ENCODE data around the gene JARID2.
"Not testable (repeated sequence)": the region's sequence is repeated elsewhere in the genome, so short reads cannot be mapped to it uniquely, and the experiment has no call there.

JARID2 gene

DNA sequence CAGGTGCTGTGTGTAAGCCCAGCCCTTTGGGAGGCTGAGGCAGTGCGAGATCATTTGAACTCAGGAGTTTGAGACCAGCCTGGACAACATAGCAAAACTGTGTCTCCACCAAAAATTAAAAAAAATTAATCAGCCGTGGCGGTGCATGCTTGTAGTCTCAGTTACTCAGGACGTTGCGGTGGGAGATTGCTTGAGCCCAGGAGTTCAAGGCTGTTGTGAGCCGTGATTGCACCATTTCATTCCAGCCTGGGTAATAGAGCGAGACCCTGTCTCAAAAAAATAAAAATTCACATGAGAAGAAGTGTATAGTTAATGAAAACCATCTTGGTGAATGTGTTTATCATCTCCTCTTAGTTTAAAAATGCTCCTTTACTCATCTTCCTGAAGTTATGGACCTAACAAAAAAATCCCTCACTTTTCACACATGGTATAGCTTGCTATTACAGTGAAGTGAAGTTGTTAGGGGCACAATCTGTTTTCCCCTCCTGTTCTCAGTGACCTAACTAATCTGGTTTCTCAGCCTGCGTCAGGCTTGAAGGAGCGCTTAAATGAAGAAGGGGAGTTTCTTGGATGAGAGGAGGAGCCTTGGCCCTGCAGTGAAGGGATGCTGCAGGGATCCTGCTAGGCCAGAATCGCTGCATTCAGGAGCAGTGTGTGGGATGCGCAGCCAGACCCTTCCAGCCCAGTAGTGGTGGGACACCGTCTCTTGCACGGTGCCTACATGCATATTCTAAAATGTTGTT, 45.3 kb downstream of the JARID2 start:
- no peak for DNase-seq

DNA sequence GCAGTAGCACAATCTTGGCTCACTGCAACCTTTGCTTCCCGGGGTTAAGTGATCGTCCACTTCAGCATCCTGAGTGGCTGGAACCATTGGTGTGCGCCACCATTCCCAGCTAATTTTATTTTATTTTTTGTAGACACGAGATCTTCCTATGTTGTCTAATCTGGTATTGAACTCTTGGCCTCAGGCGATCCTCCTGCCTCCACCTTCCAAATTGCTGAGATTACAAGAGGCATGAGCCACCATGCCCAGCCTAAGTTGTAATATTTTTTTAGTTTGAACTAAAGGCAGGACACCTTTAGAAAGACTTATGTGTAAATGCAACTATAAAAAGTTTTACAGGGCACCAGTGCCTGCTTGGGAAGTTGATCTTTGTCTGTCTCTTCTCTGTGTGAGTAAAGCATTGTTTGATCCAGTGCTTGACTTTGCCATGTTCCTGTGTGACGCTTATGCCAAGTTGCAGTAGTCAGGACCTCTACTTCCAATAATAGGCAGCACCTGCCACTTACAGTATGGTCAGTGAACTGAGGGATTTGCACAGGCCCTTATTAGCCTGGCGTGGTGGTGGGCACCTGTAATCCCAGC, 46.9 kb downstream of the JARID2 start:
- DNase-seq: no peak

DNA sequence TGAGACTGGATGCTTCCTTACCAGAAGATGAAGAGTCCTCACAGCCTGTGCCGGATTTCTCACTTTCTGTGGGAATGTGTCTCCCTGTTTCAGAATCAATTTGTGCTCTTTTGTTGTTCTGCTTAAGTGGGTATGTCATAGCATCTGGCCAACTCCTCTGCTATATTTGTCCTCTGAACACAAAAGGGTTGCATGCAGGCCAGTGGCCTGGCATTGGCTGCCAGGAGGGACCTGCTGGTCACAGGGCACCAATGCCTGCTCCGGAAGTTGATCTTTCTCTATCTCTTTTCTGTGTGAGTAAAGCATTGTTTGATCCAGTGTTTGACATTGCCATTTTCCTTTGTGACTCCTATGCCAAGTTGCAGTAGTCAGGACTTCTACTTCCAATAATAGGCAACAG, 47.8 kb downstream of the JARID2 start:
- DNase-seq: no peak

DNA sequence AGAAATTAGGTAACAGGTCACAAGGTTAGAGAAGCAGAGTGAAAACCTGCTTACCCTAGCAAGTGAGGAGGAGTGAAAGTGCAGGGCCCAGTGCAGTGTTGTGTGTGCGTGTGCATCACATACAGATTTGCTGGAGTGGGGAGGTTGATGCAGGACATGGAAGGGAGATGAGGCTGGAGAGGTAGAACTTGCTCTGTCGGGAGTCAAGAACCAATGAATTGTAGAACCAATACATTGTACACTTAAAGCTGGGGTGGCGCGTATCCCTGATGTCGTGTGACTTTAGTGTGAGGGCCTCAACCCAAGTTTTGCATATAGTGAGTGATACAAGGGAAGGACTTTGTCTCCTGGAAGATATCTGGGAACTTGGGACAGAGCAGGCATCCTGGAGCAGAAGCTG, 48.6 kb downstream of the JARID2 start:
- DNase-seq: no peak

DNA sequence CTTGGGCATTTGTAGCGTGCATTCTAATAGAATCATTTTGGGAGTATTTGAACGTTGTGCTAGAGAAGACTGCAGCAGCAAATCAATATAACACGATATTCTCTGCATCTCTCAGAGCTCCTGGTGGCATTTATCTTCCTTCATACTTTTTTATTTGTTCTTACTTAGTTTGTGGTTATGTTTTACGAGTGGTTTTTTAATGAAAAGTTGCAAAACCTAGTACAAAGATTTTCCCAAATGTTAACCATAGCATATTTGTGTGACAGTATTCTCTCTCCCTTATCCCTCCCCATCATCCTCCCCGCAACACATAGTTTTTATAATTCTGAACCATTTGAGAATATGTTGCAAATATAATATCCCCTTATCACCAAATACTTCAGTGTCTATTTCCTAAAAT, 50.4 kb downstream of the JARID2 start:
- no peak for DNase-seq

GRCh38 chr6:15296735-15297134, 50.9 kb downstream of the JARID2 start:
- peak; percentile 21 for DNase-seq

DNA sequence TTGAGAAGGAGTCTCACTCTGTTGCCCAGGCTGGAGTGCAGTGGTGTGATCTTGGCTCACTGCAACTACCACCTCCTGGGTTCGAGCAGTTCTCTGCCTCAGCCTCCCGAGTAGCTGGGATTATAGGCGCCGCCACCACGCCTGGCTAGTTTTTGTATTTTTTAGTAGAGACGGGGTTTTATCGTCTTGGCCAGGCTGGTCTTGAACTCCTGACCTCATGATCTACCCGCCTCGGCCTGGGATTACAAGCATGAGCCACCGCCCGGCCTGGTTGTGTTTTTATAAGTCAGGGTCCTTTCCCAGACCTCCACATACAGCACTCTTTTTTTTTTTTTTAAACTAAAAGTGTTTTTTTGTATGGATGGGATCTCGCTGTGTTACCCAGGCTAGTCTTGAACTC, 51.3 kb downstream of the JARID2 start:
- DNase-seq: not testable (repeated sequence)

DNA sequence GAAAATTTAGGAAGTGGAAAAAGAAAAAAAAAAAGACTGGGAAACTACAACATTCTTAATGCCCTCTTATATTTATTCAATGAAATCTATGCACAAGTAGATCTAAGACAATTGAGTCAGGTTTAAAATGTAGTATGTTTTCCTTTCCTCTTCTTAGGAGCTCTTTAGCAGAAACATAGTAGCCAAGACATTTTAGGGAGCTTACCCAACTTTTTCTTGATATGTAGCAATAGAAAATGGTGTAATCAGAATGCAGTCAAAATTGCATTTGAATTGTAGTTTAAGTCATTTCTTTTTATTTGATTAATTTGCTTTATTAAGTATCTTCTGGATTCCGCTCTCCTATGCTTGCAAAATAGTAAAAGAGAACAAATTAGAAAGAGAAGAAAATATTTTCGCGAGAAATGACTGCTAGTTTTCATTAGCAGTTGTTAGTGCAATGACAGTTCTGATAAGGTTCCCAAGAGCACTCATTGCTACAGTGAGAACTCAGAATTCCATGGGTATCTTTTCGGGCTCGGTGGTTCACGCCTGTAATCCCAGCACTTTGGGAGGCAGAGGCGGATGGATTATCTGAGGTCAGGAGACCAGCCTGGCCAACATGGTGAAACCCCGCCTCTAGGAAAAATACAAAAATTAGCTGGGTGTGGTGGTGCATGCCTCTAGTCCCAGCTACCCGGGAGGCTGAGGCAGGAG, 52.2 kb downstream of the JARID2 start:
- no peak for DNase-seq

- peak; percentile 47 for DNase-seq
Measured at GRCh38 chr6:15299430-15300131, 53.7 kb downstream of the JARID2 start.

- no peak for DNase-seq
Measured at GRCh38 chr6:15301179-15302006, 55.5 kb downstream of the JARID2 start.

- DNase-seq: no peak
Measured at GRCh38 chr6:15303162-15303919, 57.5 kb downstream of the JARID2 start.

DNA sequence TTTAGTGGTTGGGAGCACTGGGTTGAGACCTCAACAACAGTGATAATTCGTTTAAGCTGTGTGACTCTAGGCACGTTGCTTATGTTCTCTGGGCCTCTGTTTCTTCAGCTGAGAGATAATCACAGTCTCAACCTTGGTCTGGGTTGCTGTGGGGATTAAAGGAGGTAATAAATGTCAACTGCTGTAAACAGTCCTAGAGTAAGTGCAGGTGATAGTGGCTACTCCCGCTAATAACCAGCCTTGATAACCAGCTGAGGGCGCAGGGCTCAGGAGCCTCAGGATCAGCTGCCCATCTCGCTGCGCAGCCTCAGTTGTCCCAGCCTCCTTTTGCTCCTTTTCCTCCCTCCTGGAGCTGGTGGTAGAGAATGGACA, 58.0 kb downstream of the JARID2 start:
- DNase-seq: no peak

DNA sequence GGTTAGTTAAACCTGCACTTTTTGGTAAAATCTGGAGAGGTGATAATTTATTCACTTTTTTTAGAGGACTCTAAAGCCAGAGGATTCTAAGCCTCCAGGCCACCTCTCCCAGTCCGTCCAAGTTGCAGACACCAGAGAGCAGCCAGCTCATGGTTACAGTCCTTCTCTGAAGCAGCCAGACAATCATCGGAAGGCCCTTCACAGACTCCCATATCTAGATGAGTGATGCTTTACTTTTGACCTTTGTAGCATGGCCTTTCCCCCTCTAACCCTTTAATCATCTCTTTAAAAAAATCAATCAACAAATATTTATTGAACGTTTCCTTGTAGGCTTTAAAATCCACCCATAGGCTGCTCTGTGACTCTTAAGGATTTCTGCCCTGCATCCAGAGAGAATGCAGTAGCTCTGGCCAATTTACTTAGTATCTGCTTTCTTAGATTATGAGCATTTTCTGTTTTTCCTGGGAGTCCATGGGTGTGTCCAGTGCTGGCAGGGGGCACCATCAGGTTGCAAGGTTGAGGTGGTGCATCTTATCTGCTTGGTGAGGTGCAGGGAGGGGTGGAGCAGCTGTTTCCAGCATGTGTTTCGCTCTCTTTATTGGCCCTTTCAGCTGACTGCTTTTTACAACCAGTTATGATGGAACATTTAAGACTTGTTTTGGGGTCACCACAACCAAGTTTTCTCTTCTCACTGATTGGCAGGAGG, 58.6 kb downstream of the JARID2 start:
- no peak for DNase-seq

DNA sequence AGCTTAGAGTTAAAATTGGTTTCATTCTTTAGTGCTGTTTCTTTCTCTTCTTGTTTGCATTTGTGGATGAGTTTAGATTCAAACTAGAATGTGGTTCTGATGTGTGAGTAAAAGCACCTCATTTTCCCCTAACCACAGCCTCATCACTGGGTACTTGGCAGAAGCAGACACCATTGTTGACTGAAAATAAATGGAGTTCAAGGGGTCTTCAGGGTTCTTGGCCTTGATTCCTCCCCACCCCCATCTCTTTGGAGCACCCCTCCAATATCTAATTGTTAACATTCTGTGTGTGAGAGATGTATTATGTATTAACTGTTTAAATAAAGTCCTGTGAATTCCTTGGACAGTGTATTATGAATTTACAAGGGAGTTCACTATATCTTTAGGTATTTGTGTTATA, 59.6 kb downstream of the JARID2 start:
- DNase-seq: no peak

DNA sequence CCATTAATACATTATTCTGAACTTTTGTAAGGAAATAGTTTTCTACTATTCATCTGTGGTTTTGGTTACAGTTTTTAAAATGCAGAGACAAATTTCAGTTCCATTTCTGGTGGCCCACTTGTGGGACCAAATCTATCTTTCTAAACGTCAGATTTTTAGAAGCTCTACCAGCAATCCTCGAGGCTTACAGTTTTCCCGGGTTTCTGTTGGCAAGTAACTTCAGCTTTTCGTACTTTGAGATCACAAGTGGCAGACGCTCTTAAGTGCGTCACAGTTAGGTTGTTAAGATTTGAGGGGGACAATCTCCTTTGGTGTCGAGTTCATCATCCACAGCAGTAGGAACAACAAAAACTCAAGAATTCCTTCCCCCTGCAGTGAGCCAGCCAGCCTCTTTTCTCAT, 60.0 kb downstream of the JARID2 start:
- no peak for DNase-seq

DNA sequence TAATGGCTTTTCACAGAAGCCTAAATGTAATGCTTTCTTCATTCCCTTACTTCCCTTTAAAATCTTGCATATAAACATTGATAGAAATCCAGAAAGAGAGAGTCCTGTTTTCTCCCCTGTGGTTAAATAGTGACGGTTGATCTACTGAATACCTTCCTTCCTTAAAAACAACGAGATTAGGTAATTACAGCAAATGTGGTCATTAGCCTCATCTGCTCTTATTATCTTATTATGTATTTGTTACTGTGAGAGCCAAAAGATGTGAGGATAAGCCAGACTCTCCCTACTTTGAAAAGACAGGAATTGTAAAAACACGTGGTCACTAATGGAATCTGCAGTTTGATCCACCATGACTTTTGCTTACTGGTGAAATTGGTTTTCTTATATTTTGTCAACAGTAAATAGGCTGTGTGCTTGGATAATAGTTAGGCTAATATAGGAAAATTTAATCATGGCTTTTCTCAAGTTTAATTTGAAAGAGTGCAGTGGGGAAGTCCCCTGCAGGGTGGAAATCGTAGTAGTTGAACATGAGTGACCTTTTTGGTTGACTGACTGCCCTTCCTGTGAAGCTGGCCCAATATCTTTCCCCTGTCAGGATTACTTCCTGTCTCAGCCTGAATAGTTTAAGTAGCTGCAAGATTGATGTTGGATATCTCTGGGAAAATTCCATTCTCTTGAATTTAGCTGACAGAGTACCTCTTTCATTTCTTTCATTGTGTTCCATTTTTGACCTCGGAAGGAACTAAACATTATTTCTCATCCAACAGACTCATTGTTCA, 62.8 kb downstream of the JARID2 start:
- no peak for DNase-seq

DNA sequence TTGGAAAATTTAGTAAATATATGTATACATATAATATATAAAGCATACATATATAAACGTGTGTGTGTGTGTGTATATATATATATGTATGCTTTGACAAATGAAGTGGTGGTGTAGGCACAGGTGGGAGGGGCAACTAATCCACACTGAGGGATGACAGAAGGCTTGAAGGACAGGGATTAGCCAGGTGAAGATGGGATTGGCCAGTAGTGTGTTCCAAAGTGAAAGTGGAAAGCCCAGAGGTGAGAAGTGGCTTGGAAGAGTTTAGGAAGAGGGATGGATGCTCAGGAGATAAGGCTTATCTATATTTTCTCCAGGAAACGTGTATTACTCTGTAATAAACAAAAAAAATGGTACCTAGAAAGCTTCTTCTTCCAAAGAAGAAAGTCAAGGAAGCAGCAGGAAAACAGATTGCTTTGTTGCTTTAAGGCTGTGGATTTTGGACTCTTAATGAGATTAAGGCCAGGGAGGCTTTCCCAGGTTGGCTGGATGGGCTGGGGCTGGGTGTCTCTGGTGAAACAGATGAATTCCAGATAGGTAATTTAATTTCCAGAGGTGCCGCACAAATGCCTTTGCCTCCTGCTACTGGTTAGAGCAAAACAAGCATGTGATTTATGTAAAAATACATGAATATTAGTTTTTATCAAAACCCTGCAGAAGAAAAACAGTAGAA, 63.9 kb downstream of the JARID2 start:
- DNase-seq: no peak

DNA sequence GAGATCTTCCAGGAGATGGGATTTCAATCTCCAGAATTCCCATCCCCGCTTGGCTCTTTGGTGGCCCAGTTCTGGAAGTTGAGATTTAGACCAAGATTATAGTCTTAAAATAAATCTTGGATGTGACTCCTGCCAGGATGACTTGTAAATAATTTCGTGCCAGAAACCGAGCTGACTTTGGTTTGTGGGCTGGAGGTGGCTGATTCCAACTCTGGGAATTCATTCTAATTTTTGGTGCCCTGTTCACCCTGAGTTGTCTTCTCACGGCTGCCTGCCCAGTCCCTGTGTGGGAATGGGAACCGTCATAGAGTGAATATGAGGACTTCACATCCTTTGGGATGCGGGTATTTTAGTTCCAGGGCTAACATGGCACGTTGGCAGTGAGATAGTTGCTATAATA, 64.8 kb downstream of the JARID2 start:
- no peak for DNase-seq

DNA sequence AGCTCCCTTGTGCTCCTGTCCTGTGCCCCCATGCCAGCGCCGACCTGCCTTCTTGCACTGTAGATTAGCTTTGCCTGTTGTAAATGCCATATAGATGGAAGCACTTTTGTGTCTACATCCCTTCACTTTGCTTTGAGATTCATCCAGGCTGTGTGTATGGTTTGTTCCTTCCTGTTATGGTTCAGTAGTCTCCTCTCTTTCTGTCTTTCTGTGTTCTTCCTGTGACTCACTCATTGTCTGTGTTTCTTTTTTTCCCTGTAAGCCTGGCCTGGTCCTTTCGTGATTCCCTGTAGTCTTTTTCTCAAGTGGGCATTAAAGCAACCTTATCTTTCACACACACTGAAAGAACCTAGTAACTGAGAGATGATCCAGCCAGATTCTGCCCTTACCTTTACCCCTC, 66.6 kb downstream of the JARID2 start:
- DNase-seq: no peak

DNA sequence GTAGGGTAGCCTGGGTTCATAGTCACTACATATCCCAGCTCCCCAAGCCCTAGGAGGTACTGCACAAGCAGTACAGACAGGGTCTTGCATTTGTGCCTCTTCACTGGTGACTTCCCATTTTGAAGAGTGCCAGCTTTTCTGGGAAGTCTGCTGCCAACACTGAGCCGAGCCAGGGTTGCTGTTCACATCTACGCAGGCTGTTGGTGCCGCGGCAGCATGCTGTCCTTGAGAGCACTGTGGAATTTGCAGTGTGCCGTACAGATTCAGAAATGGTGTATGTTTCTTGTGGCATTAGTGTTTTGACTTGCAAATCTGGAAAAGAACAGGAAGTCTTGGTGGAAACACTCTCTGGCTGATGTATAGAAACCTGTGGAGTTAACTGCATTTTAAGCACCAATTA, 67.5 kb downstream of the JARID2 start:
- DNase-seq: no peak

Measured in CD4-positive, alpha-beta T cell treated with Interleukin-6 for 4 hours (primary cell).